Ovary (tissue), 3 donors: ENCODE measurements around the gene TMOD2.

ENCODE experiments used
- CTCF ChIP-seq, 3 donors: fragments of 450-650 bp in 2 of 3; fragments of 200-600 bp in 1 of 3; IDR thresholded peaks; one replicate each; pipeline versions ENCODE4 v1.5.1 to v1.8.0; 2016 to 2022; ENCODE audit warnings: antibody characterized with exemption in 3 of 3, mild to moderate bottlenecking in 1 of 3
- POLR2A ChIP-seq: fragments of 450-650 bp; IDR thresholded peaks from one replicate; pipeline ENCODE4 v1.6.1; 2017; ENCODE audit warnings: antibody characterized with exemption, mild to moderate bottlenecking, moderate library complexity
- donor health status: DM: no; HTN: no; CAD: no.

GRCh38 chr15:51727141-51727897, 24.1 kb upstream of the TMOD2 start:
- no peak for TF ChIP-seq POLR2A
- TF ChIP-seq CTCF (IDR thresholded peaks at IDR 0.05): no peak
